ENCODE measurements around the gene FCAMR. TPM values are rescaled to one million over a fixed set of nuclear protein-coding genes. Genes with fewer than 3 reads are reported as not detected.

FCAMR gene
- total and polyA plus RNA-seq, 2 experiments from 2014 or later = not detected

DNA sequence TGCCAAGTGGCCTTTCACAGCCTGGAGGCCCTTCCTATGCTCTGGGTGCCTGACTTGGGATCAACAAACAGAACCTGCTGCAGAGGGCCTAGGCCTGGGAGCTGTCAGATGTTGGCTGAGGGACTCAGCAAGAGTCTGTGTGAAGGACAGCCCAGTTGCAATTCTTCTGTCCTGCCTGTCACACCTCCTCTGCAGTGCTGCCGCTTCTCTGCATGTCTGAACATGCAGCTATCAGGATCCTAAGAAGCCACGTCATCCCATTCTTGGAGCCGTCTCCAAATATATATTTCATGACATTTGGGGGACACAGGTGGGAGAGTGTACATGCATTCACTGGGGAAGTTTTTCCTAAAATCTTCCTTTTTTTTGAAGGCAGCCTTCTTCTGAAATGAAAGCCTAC lies 8.6 kb downstream of the FCAMR start (continued):
- TF ChIP-seq, protein P1, sequence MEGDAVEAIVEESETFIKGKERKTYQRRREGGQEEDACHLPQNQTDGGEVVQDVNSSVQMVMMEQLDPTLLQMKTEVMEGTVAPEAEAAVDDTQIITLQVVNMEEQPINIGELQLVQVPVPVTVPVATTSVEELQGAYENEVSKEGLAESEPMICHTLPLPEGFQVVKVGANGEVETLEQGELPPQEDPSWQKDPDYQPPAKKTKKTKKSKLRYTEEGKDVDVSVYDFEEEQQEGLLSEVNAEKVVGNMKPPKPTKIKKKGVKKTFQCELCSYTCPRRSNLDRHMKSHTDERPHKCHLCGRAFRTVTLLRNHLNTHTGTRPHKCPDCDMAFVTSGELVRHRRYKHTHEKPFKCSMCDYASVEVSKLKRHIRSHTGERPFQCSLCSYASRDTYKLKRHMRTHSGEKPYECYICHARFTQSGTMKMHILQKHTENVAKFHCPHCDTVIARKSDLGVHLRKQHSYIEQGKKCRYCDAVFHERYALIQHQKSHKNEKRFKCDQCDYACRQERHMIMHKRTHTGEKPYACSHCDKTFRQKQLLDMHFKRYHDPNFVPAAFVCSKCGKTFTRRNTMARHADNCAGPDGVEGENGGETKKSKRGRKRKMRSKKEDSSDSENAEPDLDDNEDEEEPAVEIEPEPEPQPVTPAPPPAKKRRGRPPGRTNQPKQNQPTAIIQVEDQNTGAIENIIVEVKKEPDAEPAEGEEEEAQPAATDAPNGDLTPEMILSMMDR (conservative IDR thresholded peaks at IDR 0.05; ENCODE audit: low read depth in 2 of 2) = no peak
- TF ChIP-seq EZH2 (IDR thresholded peaks at IDR 0.05; ENCODE audit: low read depth, unreplicated experiment) = no peak
- no peak for TF ChIP-seq POLR2AphosphoS5 (IDR thresholded peaks at IDR 0.05; ENCODE audit: low read depth)
- no peak for TF ChIP-seq EZH2phosphoT487 (IDR thresholded peaks at IDR 0.05; ENCODE audit: unreplicated experiment)
- TF ChIP-seq REST (IDR thresholded peaks at IDR 0.05; ENCODE audit: unreplicated experiment) = no peak

DNA sequence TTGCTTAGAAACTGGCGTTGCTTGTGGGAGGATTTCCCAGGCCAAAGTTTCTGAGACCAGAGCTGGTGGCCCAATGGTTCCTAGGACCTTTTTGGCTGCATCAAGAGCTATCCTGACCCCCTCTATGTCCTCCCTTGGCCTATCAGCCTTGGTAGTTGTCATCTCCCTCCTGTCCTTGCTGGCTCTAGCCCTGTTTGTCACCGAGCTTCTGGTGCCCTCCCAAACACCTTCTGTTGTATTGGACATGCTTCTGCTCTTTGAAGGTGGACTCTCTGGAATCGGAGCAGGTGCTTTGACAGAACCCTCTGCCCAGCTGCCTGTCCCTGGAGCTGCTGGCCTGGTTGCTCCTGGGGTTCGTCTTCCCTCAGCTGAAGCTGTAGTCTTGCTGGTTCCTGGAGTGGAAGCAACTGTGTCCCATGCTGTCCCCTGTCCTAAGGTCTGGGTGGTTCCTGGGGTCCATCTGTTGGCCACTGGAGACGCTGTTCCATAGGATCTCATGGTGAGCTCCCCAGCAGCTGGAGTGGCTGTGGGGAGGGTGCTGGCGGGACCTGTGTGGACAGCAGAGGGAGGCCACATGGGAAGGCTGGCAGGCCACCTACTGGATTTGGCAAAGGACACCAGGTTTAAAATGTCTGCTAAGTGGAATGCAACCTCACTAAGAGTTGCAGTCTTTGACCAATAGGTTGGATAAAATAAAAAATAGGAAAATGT lies 9.4 kb downstream of the FCAMR start:
- H3K27ac Mint-ChIP-seq = no peak overlapping the region
- no peak for DNase-seq (ENCODE audit: low spot score)
- ATAC-seq = no peak
- peaks cover 4% of the 10 kb centered on the region for H3K27me3 Mint-ChIP-seq (ENCODE audit: insufficient read depth, low read depth, poor library complexity)
- Histone ChIP-seq H3K4me3 (no peak overlapping the region), H3K4me2 (no peak overlapping the region), H3K79me2 (replicated peaks; ENCODE audit: insufficient read depth) (no peaks in the 10 kb centered on the region), H2AFZ (no peak overlapping the region), H3K27me3 (ENCODE audit: insufficient read depth) (no peaks in the 10 kb centered on the region), H3K27ac (ENCODE audit: low read depth) (no peak overlapping the region), H4K20me1 (replicated peaks; ENCODE audit: insufficient read depth) (no peaks in the 10 kb centered on the region), H3F3A (replicated peaks; ENCODE audit: low read depth) (no peaks in the 10 kb centered on the region), H3K4me1 (ENCODE audit: insufficient read depth) (no peaks in the 10 kb centered on the region), H3K36me3 (ENCODE audit: insufficient read depth) (no peaks in the 10 kb centered on the region), H3K9me2 (ENCODE audit: insufficient read depth) (no peaks in the 10 kb centered on the region; the same call in 1 of the 2 replicates)
- no peaks in the 10 kb centered on the region for H3K9me3 Mint-ChIP-seq
- H3K4me3 Mint-ChIP-seq = no peak overlapping the region
- no peaks in the 10 kb centered on the region for H3K4me1 Mint-ChIP-seq
- no peaks in the 10 kb centered on the region for H3K36me3 Mint-ChIP-seq (ENCODE audit: low read depth)
- no peak for TF ChIP-seq NANOG (IDR thresholded peaks at IDR 0.05; ENCODE audit: borderline replicate concordance)
- TF ChIP-seq ZNF462 (CRISPR knock-in tag; IDR thresholded peaks at IDR 0.05) = no peak
- TF ChIP-seq, protein P1 (conservative IDR thresholded peaks at IDR 0.05; ENCODE audit: low read depth in 2 of 2) = no peak

All from GM23338 (cell line).